ENCODE measurements around the gene ROMO1. TPM values are rescaled to one million over a fixed set of nuclear protein-coding genes. Genes with fewer than 3 reads are reported as not detected.
A peak's percentile ranks its signal among the peaks of the same experiment; 100 is the strongest.

ROMO1 gene
- total and polyA plus RNA-seq, 2 experiments from 2014 or later = 285 to 634 TPM

DNA sequence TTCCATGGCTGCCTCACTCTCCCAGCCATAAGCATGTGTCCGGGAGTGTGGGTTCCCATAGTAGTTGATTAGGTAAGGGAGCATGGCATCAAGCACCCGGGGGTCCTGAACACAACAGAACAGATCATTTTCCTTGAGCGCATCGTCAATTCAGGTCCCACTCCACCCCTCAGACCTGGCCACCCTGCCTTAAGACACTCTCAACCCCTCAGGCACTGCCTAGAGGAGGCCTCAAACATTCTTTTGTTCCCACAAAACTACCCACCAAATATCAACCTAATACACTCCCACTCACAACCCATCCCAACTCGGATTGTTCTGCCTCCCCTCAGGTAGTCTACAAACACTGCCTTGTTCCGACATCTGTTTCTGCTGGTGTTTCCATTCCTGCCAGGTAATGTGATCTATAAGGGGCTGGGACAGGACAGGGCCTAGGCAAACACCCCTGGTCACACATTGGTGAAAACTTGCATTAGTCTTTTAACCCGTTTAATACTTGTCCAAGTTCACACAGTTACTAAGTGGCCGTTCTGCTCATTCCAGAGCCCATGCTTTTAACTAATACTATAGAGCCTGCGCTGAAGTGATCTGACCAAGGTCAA, 1.4 kb upstream of the ROMO1 start:
- H3K9me3 ChIP-seq (ENCODE audit: low read depth) = no peaks in the 10 kb centered on the region
- no peak for DNase-seq (ENCODE audit: low spot score)
- peaks cover 9% of the 10 kb centered on the region for H4K20me1 ChIP-seq (ENCODE audit: insufficient read depth, poor library complexity, severe bottlenecking)
- peak overlapping the region; percentile 89 for H2AFZ ChIP-seq
- peak overlapping the region; percentile 86 for H3K4me2 ChIP-seq
- peaks cover 40% of the 10 kb centered on the region for H3K79me2 ChIP-seq
- peak overlapping the region; percentile 97 for H3K27ac ChIP-seq
- TF ChIP-seq CTCF (IDR thresholded peaks at IDR 0.05; ENCODE audit: poor library complexity) = no peak
- TF ChIP-seq EZH2phosphoT487 (IDR thresholded peaks at IDR 0.05; ENCODE audit: low read depth, severe bottlenecking, unreplicated experiment) = no peak
- no peak for TF ChIP-seq EZH2 (IDR thresholded peaks at IDR 0.05; ENCODE audit: borderline replicate concordance)
- H3K4me3 ChIP-seq = peak overlapping the region; percentile 77
- H3K9me2 ChIP-seq (replicated peaks; ENCODE audit: insufficient read depth) = no peaks in the 10 kb centered on the region
- H3K27me3 ChIP-seq = no peaks in the 10 kb centered on the region
- peaks cover 3% of the 10 kb centered on the region for H3K36me3 ChIP-seq (replicated peaks; ENCODE audit: insufficient read depth, low read depth)
- WGBS (ENCODE audit: low lambda C conversion rate, missing lambda C conversion rate) = 83% methylated on average over 9 of the region's 9 CpGs
- H3K4me1 ChIP-seq (ENCODE audit: insufficient read depth) = peaks cover 16% of the 10 kb centered on the region

- Histone ChIP-seq H3K27me3 (no peaks in the 10 kb centered on the region), H3K9me3 (ENCODE audit: low read depth) (no peaks in the 10 kb centered on the region), H2AFZ (peak overlapping the region; percentile 89), H3K79me2 (peaks cover 40% of the 10 kb centered on the region), H3K4me1 (ENCODE audit: insufficient read depth) (peaks cover 16% of the 10 kb centered on the region), H3K36me3 (replicated peaks; ENCODE audit: insufficient read depth, low read depth) (peaks cover 3% of the 10 kb centered on the region), H4K20me1 (ENCODE audit: insufficient read depth, poor library complexity, severe bottlenecking) (peaks cover 16% of the 10 kb centered on the region), H3K9me2 (replicated peaks; ENCODE audit: insufficient read depth) (no peaks in the 10 kb centered on the region), H3K4me3 (peak overlapping the region; percentile 77), H3K4me2 (peak overlapping the region; percentile 86), H3K27ac (peak overlapping the region; percentile 97)
- WGBS (ENCODE audit: low lambda C conversion rate, missing lambda C conversion rate) = 10% methylated on average over 36 of the region's 37 CpGs
- TF ChIP-seq CTCF (IDR thresholded peaks at IDR 0.05; ENCODE audit: poor library complexity) = no peak
- no peak for TF ChIP-seq EZH2phosphoT487 (IDR thresholded peaks at IDR 0.05; ENCODE audit: low read depth, severe bottlenecking, unreplicated experiment)
- TF ChIP-seq EZH2 (IDR thresholded peaks at IDR 0.05; ENCODE audit: borderline replicate concordance) = no peak
- peak; percentile 10 for DNase-seq (ENCODE audit: low spot score)
Observed at GRCh38 chr20:35698298-35699126, 693 bp upstream of the ROMO1 start.

DNA sequence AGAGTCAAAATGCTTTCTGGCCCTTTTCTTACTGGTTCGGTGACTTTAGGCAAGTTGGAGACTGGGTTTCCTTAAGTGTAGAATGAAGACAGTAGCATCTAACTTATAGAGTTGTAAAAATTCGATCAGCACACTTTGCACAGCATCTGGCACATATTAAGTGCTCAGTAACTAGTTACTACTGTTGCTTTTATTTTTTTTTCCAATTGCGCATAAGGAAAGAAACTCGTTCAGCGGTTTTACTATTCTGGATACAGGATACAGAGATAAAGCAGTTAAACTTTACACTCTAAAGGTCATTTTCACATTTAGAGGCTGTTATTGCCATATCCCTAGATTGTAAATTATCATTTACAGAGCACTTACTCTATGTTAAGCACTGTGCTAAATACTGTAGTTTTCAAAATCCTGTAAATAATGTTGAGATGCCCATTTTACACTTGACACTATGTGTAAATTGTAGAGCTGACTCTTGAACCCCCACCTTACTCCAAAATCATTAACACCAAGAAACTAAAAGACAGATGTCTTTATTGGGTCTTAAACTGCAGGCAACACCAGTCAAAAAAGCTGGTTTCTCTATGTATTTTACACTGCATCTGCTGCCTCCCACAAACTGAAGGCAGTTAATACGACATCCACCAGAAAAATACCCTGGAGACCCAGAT, 886 bp downstream of the ROMO1 start:
- Histone ChIP-seq H3K4me3 (peak overlapping the region; percentile 77), H3K36me3 (replicated peaks; ENCODE audit: insufficient read depth, low read depth) (peaks cover 3% of the 10 kb centered on the region), H3K4me2 (peak overlapping the region; percentile 86), H3K27me3 (no peaks in the 10 kb centered on the region), H3K27ac (peak overlapping the region; percentile 97), H3K79me2 (peaks cover 50% of the 10 kb centered on the region), H3K4me1 (ENCODE audit: insufficient read depth) (peaks cover 16% of the 10 kb centered on the region), H3K9me2 (replicated peaks; ENCODE audit: insufficient read depth) (no peaks in the 10 kb centered on the region), H4K20me1 (ENCODE audit: insufficient read depth, poor library complexity, severe bottlenecking) (peaks cover 29% of the 10 kb centered on the region), H3K9me3 (ENCODE audit: low read depth) (no peaks in the 10 kb centered on the region), H2AFZ (peak overlapping the region; percentile 89)
- no peak for DNase-seq (ENCODE audit: low spot score)
- TF ChIP-seq EZH2 (IDR thresholded peaks at IDR 0.05; ENCODE audit: borderline replicate concordance) = no peak
- no peak for TF ChIP-seq CTCF (IDR thresholded peaks at IDR 0.05; ENCODE audit: poor library complexity)
- TF ChIP-seq EZH2phosphoT487 (IDR thresholded peaks at IDR 0.05; ENCODE audit: low read depth, severe bottlenecking, unreplicated experiment) = no peak
- WGBS (ENCODE audit: low lambda C conversion rate, missing lambda C conversion rate) = 22% methylated on average over 6 of the region's 6 CpGs
